SK-N-SH (cell line): ENCODE measurements around the gene SERPINB10.

Experiments used
- CTCF ChIP-seq: fragments of 200-600 bp; sonication (generic); IDR thresholded peaks from 2 replicates; pipeline ENCODE4 v1.6.1; 2017; ENCODE audit warnings: antibody characterized with exemption, mild to moderate bottlenecking, moderate library complexity
- IRF3 ChIP-seq: fragments of 150-350 bp; IDR thresholded peaks from 2 replicates; pipeline ENCODE4 v1.6.1; 2016; ENCODE audit warnings: mild to moderate bottlenecking, low read depth, low read length
- MEF2A ChIP-seq: IDR thresholded peaks from 2 replicates; pipeline ENCODE4 v1.4.0; 2012; ENCODE audit warnings: low read depth, borderline replicate concordance
- MXI1 ChIP-seq: IDR thresholded peaks from 2 replicates; pipeline ENCODE4 v1.6.1; 2012; ENCODE audit warnings: mild to moderate bottlenecking, low read depth, low read length, improper control_type of control experiment
- PBX3 ChIP-seq: IDR thresholded peaks from 2 replicates; pipeline ENCODE4; 2012
- RAD21 ChIP-seq: IDR thresholded peaks from 2 replicates; pipeline ENCODE4 v1.6.1; 2012; ENCODE audit warnings: mild to moderate bottlenecking, low read length
- RCOR1 ChIP-seq: fragments of 150-350 bp; IDR thresholded peaks from 2 replicates; pipeline ENCODE4 v1.6.1; 2017; ENCODE audit warnings: antibody characterized with exemption, low read length
- REST ChIP-seq: IDR thresholded peaks from 2 replicates; pipeline ENCODE4 v1.6.1; 2012; ENCODE audit warnings: mild to moderate bottlenecking, low read depth, low read length, moderate library complexity
- SIN3A ChIP-seq: IDR thresholded peaks from 2 replicates; pipeline ENCODE4 v1.6.1; 2012; ENCODE audit warnings: low read depth, mild to moderate bottlenecking, low read length, moderate library complexity, borderline replicate concordance
- SMC3 ChIP-seq: IDR thresholded peaks from 2 replicates; pipeline ENCODE4 v1.6.1; 2012; ENCODE audit warnings: low read depth, low read length, improper control_type of control experiment
- TCF12 ChIP-seq: IDR thresholded peaks from 2 replicates; pipeline ENCODE4 v1.4.0; 2012
- TEAD4 ChIP-seq: IDR thresholded peaks from 2 replicates; pipeline ENCODE4 v1.4.0; 2012; ENCODE audit warnings: mild to moderate bottlenecking, borderline replicate concordance; ENCODE audit not compliant: insufficient read depth
- USF2 ChIP-seq: fragments of 150-350 bp; IDR thresholded peaks from 2 replicates; pipeline ENCODE4 v1.6.1; 2017; ENCODE audit warnings: antibody characterized with exemption, low read length, low read depth, borderline replicate concordance
- YY1 ChIP-seq: IDR thresholded peaks from 2 replicates; pipeline ENCODE4 v1.4.0; 2012; ENCODE audit warnings: low read depth, mild to moderate bottlenecking

- TF ChIP-seq REST: no peak
- no peak for TF ChIP-seq SIN3A
- no peak for TF ChIP-seq PBX3
- no peak for TF ChIP-seq SMC3
- no peak for TF ChIP-seq CTCF
- TF ChIP-seq MEF2A: no peak
- no peak for TF ChIP-seq YY1
- no peak for TF ChIP-seq USF2
- no peak for TF ChIP-seq IRF3
- no peak for TF ChIP-seq TCF12
- no peak for TF ChIP-seq RAD21
- no peak for TF ChIP-seq TEAD4
- TF ChIP-seq RCOR1: no peak
- no peak for TF ChIP-seq MXI1
Observed at GRCh38 chr18:63904694-63905093, 3.1 kb upstream of the SERPINB10 start.
